22Rv1 (cell line): ENCODE data around the gene GTF2H2C_2.
"Not testable (repeated sequence)": the region's sequence is repeated elsewhere in the genome, so short reads cannot be mapped to it uniquely, and the experiment has no call there.

Experiments used
- CTCF ChIP-seq: fragments of 450-650 bp; IDR thresholded peaks from 2 replicates; pipeline ENCODE4 v1.5.1; 2017; ENCODE audit warnings: mild to moderate bottlenecking
- ZFX ChIP-seq: fragments of 450-650 bp; IDR thresholded peaks from 2 replicates; pipeline ENCODE4 v1.6.1; 2017; ENCODE audit warnings: antibody characterized with exemption, borderline replicate concordance

- not testable (repeated sequence) for TF ChIP-seq CTCF, ZFX
These were observed 34.4 kb downstream of the GTF2H2C_2 start for GRCh38 chr5:70449565-70449964.
